Spleen (tissue), 11 donors: ENCODE data around the gene KMT2E. TPM values are rescaled to one million over a fixed set of nuclear protein-coding genes. Genes with fewer than 3 reads are reported as not detected.

Experiments used
- DNase-seq: peaks from one replicate; pipeline ENCODE4 v3.0.0-alpha.2; 2020
- H3K27ac ChIP-seq, 8 donors: fragments of 200-600 bp; sonication (generic) in 7 of 8; 1 replicate in 4 of 8; 2 replicates in 4 of 8; pipeline versions ENCODE4 v1.5.0 to v1.8.0; 2016 to 2021; ENCODE audit warnings: inconsistent platforms in 4 of 8, mild to moderate bottlenecking in 4 of 8, moderate library complexity in 1 of 8
- H3K27me3 ChIP-seq, 7 donors: fragments of 200-600 bp; sonication (generic) in 6 of 7; replicated peaks in 1 of 7; 1 replicate in 4 of 7; 2 replicates in 3 of 7; pipeline versions ENCODE4 v1.5.0 to v1.8.0; 2016 to 2021; ENCODE audit warnings: inconsistent platforms in 3 of 7, mild to moderate bottlenecking in 1 of 7
- H3K36me3 ChIP-seq, 6 donors: fragments of 200-600 bp; sonication (generic) in 5 of 6; 1 replicate in 4 of 6; 2 replicates in 2 of 6; pipeline versions ENCODE4 v1.5.0 to v1.8.0; 2016 to 2021; ENCODE audit warnings: inconsistent platforms in 2 of 6
- H3K4me1 ChIP-seq, 6 donors: fragments of 200-600 bp; sonication (generic) in 5 of 6; 1 replicate in 3 of 6; 2 replicates in 3 of 6; pipeline versions ENCODE4 v1.5.0 to v1.8.0; 2016 to 2021; ENCODE audit warnings: inconsistent platforms in 3 of 6
- H3K4me3 ChIP-seq, 8 donors: fragments of 200-600 bp; sonication (generic) in 7 of 8; 1 replicate in 4 of 8; 2 replicates in 4 of 8; pipeline versions ENCODE4 v1.5.0 to v1.8.0; 2016 to 2021; ENCODE audit warnings: inconsistent platforms in 4 of 8, mild to moderate bottlenecking in 4 of 8, moderate library complexity in 2 of 8
- H3K9me3 ChIP-seq, 8 donors: fragments of 200-600 bp; sonication (generic) in 7 of 8; 1 replicate in 4 of 8; 2 replicates in 4 of 8; pipeline versions ENCODE4 v1.5.0 to v1.8.0; 2016 to 2021; ENCODE audit warnings: inconsistent platforms in 4 of 8
- CTCF ChIP-seq, 11 experiments: fragments of 200-600 bp in 7 of 11; fragments of 450-650 bp in 4 of 11; sonication (generic) in 4 of 11; IDR thresholded peaks in 8 of 11; conservative IDR thresholded peaks in 3 of 11; 1 replicate in 7 of 11; 2 replicates in 4 of 11; pipeline versions ENCODE4 v1.4.0 to v1.8.0; 2016 to 2021; ENCODE audit warnings: antibody characterized with exemption in 11 of 11, inconsistent platforms in 4 of 11, mild to moderate bottlenecking in 1 of 11
- POLR2A ChIP-seq, 3 donors: fragments of 450-650 bp; IDR thresholded peaks; one replicate each; pipeline ENCODE4 v1.5.1; 2017; ENCODE audit warnings: antibody characterized with exemption in 3 of 3, mild to moderate bottlenecking in 1 of 3
- POLR2AphosphoS5 ChIP-seq, 3 donors: sonication (generic); formaldehyde crosslinking; IDR thresholded peaks; one replicate each; pipeline ENCODE4 v1.5.1; 2017; ENCODE audit warnings: antibody characterized with exemption in 3 of 3
- WGBS, 5 donors: extraction: QIAGEN DNeasy Blood & Tissue Kit in 3 of 5; methylation state at CpG; one replicate each; pipeline versions ENCODE4 v1.1.5 to v1.1.7; 2013 to 2018; 5-methylcytosine and 5-hydroxymethylcytosine counted together
- intact Hi-C: fragments of 100-400 bp; cut with DNase I; formaldehyde crosslinking; loops from one replicate; pipeline ENCODE4 v1.15.0; 2023; ENCODE audit warnings: low total_unique reads
- polyA plus RNA-seq, 3 donors: library from polyadenylated mRNA; stranded (reverse); fragments of 200-250 nt; gene quantifications; one replicate each; pipeline ENCODE4 v1.2.1, GENCODE V29; 2013
- total RNA-seq, 7 donors: library from RNA; depleted of rRNA in 3 of 7; stranded (reverse); fragments of >200 nt in 3 of 7; fragmentation: NEBNext Ultra II Directional in 4 of 7; extraction: Animal tissue kit (Norgen Biotek cat#: 25700) in 4 of 7; gene quantifications; one replicate each; pipeline versions ENCODE4 v1.1.0 to v1.2.1, GENCODE V29; 2016 to 2021
- donor health status: healthy with polysubstance abuse.
- donor health status: DM: no; HTN: no; CAD: no; lungs with moderate emphysema.
- donor health status: DM: no; HTN: no; CAD: no.
- donor health status: Bipolar disorder and iron deficiency.
- donor health status: healthy.
- donor health status: DM: no; HTN: no; CAD: no.
- donor health status: DM: yes; HTN: yes; CAD: no.

The KMT2E gene
- total and polyA plus RNA-seq, 10 donors, result 11.5 to 215 (median 137) TPM

- H3K27ac ChIP-seq, result no peak overlapping the region
- no peaks in the 10 kb centered on the region for H3K27me3 ChIP-seq
- no peaks in the 10 kb centered on the region for H3K9me3 ChIP-seq
- no peak for DNase-seq
- WGBS, 5 donors, result 65 to 92% (median 85%) methylated on average over 3 of the region's 3 CpGs
- intact Hi-C loops, result no loop called here
- H3K4me1 ChIP-seq, result peaks cover 0 to 16% (median 4%) of the 10 kb centered on the region in 6 donors
- peaks cover 0 to 37% (median 0%) of the 10 kb centered on the region in 6 donors for H3K36me3 ChIP-seq
- H3K4me3 ChIP-seq, result no peak overlapping the region
- no peak for TF ChIP-seq POLR2AphosphoS5 (IDR thresholded peaks at IDR 0.05)
- TF ChIP-seq CTCF (IDR thresholded peaks at IDR 0.05 in 8 of 11, conservative IDR thresholded peaks at IDR 0.05 in 3 of 11), result no peak
- TF ChIP-seq POLR2A (IDR thresholded peaks at IDR 0.05), result no peak
Measured at GRCh38 chr7:105151152-105151551, 137.1 kb downstream of the KMT2E start.

DNA sequence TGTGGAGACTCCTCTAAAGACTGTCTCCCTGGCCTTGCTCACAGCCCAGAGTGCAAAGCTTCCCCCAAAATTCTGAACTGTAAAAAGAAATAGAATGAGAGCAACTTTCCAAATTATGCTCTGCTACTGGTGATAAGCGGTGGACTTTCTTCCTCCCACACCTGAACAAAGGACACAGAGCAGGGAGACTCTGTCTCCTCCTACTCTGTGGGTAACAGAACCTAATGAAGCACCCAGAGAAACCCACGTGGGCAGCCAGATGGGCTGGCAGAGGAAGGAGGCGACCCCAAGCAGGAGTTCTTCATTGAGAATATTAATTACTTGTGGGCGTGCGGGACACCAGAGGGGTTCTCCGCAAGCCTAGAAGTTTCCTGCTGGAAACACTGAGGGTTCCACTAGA is 139.5 kb downstream of the KMT2E start:
- intact Hi-C loops, result no loop called here
- Histone ChIP-seq H3K27ac (no peak overlapping the region), H3K9me3 (no peaks in the 10 kb centered on the region), H3K36me3 (peaks cover 0 to 47% (median 0%) of the 10 kb centered on the region in 6 donors), H3K4me1 (peaks cover 0 to 21% (median 5%) of the 10 kb centered on the region in 6 donors), H3K4me3 (no peak overlapping the region), H3K27me3 (no peaks in the 10 kb centered on the region)
- TF ChIP-seq POLR2A (IDR thresholded peaks at IDR 0.05), result no peak
- TF ChIP-seq CTCF (IDR thresholded peaks at IDR 0.05 in 8 of 11, conservative IDR thresholded peaks at IDR 0.05 in 3 of 11), result no peak
- TF ChIP-seq POLR2AphosphoS5 (IDR thresholded peaks at IDR 0.05), result no peak
- no peak for DNase-seq
- 70 to 80% (median 75%) methylated on average over 6 of the region's 6 CpGs for WGBS, 5 donors

DNA sequence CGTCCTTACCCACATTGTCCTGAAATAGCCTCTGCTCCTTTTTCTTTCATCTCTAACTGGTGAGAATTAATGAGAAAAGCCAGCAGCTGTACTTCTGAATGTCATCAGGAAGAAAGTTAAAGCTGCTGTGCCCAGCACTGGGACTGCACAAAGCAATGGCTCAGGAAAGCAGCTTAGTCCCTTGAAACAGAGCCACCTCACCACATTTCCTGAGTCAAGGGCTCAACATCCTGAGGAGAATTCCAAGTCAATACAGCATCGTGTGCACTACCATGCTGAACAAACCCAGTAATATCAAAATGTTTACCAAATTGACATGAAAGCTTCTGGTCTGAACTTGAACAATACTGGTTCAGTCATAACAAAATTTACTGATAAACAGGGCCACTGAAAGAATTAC is 140.1 kb downstream of the KMT2E start:
- intact Hi-C loops, result no loop called here
- H3K27me3 ChIP-seq, result no peaks in the 10 kb centered on the region
- no peaks in the 10 kb centered on the region for H3K9me3 ChIP-seq
- DNase-seq, result no peak
- WGBS, 5 donors, result 43 to 60% (median 51%) methylated on average over 2 of the region's 2 CpGs
- TF ChIP-seq POLR2A (IDR thresholded peaks at IDR 0.05), result no peak
- no peak for TF ChIP-seq CTCF (IDR thresholded peaks at IDR 0.05 in 8 of 11, conservative IDR thresholded peaks at IDR 0.05 in 3 of 11)
- TF ChIP-seq POLR2AphosphoS5 (IDR thresholded peaks at IDR 0.05), result peak in 1 of 3 donors; percentile 10
- H3K36me3 ChIP-seq, result peaks cover 0 to 42% (median 0%) of the 10 kb centered on the region in 6 donors
- H3K27ac ChIP-seq, result no peak overlapping the region
- H3K4me3 ChIP-seq, result no peak overlapping the region
- peaks cover 0 to 21% (median 5%) of the 10 kb centered on the region in 6 donors for H3K4me1 ChIP-seq

- H3K36me3 ChIP-seq, result peaks cover 0 to 61% (median 3%) of the 10 kb centered on the region in 6 donors
- H3K4me3 ChIP-seq, result no peak overlapping the region
- intact Hi-C loops, result no loop called here
- H3K4me1 ChIP-seq, result peaks cover 0 to 21% (median 3%) of the 10 kb centered on the region in 6 donors
- H3K27me3 ChIP-seq, result no peaks in the 10 kb centered on the region
- no peak for DNase-seq
- no peaks in the 10 kb centered on the region for H3K9me3 ChIP-seq
- WGBS, 5 donors, result 72 to 94% (median 89%) methylated on average over 2 of the region's 2 CpGs
- no peak overlapping the region for H3K27ac ChIP-seq
- TF ChIP-seq CTCF (IDR thresholded peaks at IDR 0.05 in 8 of 11, conservative IDR thresholded peaks at IDR 0.05 in 3 of 11), result no peak
- no peak for TF ChIP-seq POLR2A (IDR thresholded peaks at IDR 0.05)
- no peak for TF ChIP-seq POLR2AphosphoS5 (IDR thresholded peaks at IDR 0.05)
Measured at GRCh38 chr7:105156731-105157130, 142.7 kb downstream of the KMT2E start.
